ENCODE measurements around the gene TC2N.

- TF ChIP-seq POLR2AphosphoS5 (IDR thresholded peaks at IDR 0.05) (no peak), POLR2A (IDR thresholded peaks at IDR 0.05) (no peak)
Observed at GRCh38 chr14:91857614-91858013, 9.7 kb downstream of the TC2N start.

Data from sigmoid colon (tissue), 4 donors.